Breast epithelium (tissue), 3 donors: ENCODE results near the gene TOX3.

Experiments used
- POLR2A ChIP-seq: fragments of 450-650 bp; IDR thresholded peaks from one replicate; pipeline ENCODE4 v1.6.1; 2016; ENCODE audit warnings: antibody characterized with exemption, mild to moderate bottlenecking, moderate library complexity
- POLR2AphosphoS5 ChIP-seq, 3 donors: sonication (generic); formaldehyde crosslinking; IDR thresholded peaks; one replicate each; pipeline ENCODE4 v1.6.1; 2017; ENCODE audit warnings: antibody characterized with exemption in 3 of 3
- TF ChIP-seq, protein P1 (sequence below), 3 donors: fragments of 450-650 bp; IDR thresholded peaks; one replicate each; pipeline ENCODE4 v1.5.1; 2016 to 2017; ENCODE audit warnings: antibody characterized with exemption in 3 of 3, mild to moderate bottlenecking in 3 of 3, moderate library complexity in 3 of 3

GRCh38 chr16:52561910-52562741 lies 15.2 kb upstream of the TOX3 start:
- TF ChIP-seq, protein P1, sequence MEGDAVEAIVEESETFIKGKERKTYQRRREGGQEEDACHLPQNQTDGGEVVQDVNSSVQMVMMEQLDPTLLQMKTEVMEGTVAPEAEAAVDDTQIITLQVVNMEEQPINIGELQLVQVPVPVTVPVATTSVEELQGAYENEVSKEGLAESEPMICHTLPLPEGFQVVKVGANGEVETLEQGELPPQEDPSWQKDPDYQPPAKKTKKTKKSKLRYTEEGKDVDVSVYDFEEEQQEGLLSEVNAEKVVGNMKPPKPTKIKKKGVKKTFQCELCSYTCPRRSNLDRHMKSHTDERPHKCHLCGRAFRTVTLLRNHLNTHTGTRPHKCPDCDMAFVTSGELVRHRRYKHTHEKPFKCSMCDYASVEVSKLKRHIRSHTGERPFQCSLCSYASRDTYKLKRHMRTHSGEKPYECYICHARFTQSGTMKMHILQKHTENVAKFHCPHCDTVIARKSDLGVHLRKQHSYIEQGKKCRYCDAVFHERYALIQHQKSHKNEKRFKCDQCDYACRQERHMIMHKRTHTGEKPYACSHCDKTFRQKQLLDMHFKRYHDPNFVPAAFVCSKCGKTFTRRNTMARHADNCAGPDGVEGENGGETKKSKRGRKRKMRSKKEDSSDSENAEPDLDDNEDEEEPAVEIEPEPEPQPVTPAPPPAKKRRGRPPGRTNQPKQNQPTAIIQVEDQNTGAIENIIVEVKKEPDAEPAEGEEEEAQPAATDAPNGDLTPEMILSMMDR (IDR thresholded peaks at IDR 0.05), result no peak
- TF ChIP-seq POLR2A (no peak), POLR2AphosphoS5 (IDR thresholded peaks at IDR 0.05) (no peak)
